Measurements from ENCODE around the gene PDILT.

DNA sequence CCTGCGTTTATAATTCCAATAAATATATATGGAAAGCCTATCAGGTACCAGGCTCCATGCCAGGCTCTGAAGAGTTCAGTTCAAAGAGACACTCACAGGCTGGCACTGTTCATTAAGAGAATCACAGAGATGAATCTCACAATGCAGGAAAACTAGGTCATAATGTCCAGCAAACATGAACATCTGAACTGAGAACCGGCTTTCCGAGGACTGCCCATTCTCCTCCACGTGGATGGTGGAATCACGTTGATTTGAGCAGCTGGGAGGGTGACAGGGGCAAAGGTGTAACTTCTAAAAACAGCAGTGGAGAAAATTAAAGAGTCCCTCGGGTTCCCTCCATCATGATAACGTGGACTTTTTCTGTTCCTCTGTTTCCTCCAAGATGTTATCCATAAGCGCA lies 87.4 kb downstream of the PDILT start:
- TF ChIP-seq, protein P1, sequence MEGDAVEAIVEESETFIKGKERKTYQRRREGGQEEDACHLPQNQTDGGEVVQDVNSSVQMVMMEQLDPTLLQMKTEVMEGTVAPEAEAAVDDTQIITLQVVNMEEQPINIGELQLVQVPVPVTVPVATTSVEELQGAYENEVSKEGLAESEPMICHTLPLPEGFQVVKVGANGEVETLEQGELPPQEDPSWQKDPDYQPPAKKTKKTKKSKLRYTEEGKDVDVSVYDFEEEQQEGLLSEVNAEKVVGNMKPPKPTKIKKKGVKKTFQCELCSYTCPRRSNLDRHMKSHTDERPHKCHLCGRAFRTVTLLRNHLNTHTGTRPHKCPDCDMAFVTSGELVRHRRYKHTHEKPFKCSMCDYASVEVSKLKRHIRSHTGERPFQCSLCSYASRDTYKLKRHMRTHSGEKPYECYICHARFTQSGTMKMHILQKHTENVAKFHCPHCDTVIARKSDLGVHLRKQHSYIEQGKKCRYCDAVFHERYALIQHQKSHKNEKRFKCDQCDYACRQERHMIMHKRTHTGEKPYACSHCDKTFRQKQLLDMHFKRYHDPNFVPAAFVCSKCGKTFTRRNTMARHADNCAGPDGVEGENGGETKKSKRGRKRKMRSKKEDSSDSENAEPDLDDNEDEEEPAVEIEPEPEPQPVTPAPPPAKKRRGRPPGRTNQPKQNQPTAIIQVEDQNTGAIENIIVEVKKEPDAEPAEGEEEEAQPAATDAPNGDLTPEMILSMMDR (IDR thresholded peaks at IDR 0.05): no peak
- TF ChIP-seq POLR2A (IDR thresholded peaks at IDR 0.05): no peak
